ENCODE results near the gene CFAP20DC.
"Not testable (repeated sequence)": the region's sequence is repeated elsewhere in the genome, so short reads cannot be mapped to it uniquely, and the experiment has no call there.

CFAP20DC gene

GRCh38 chr3:58866079-58866478, 183.7 kb downstream of the CFAP20DC start:
- no peak for DNase-seq (ENCODE audit: low read depth)
- no peak for TF ChIP-seq CTCF (IDR thresholded peaks at IDR 0.05; ENCODE audit: low read length, missing control alignments)
- no peak overlapping the region for H3K4me3 ChIP-seq (replicated peaks; ENCODE audit: low read depth, low read length)

- DNase-seq (ENCODE audit: low read depth): no peak
- no peak for TF ChIP-seq CTCF (IDR thresholded peaks at IDR 0.05; ENCODE audit: low read length, missing control alignments)
- H3K4me3 ChIP-seq (replicated peaks; ENCODE audit: low read depth, low read length): no peak overlapping the region
These were observed 185.3 kb downstream of the CFAP20DC start for GRCh38 chr3:58864480-58864879.

- no peak for DNase-seq (ENCODE audit: low read depth)
- no peak for TF ChIP-seq CTCF (IDR thresholded peaks at IDR 0.05; ENCODE audit: low read length, missing control alignments)
- no peak overlapping the region for H3K4me3 ChIP-seq (replicated peaks; ENCODE audit: low read depth, low read length)
These were observed 186.6 kb downstream of the CFAP20DC start for GRCh38 chr3:58863206-58863605.

GRCh38 chr3:58861551-58861950, 188.3 kb downstream of the CFAP20DC start:
- TF ChIP-seq CTCF (IDR thresholded peaks at IDR 0.05; ENCODE audit: low read length, missing control alignments): no peak
- DNase-seq (ENCODE audit: low read depth): no peak
- H3K4me3 ChIP-seq (replicated peaks; ENCODE audit: low read depth, low read length): no peak overlapping the region

GRCh38 chr3:58858126-58858525, 191.7 kb downstream of the CFAP20DC start:
- TF ChIP-seq CTCF (IDR thresholded peaks at IDR 0.05; ENCODE audit: low read length, missing control alignments): no peak
- no peak for DNase-seq (ENCODE audit: low read depth)
- H3K4me3 ChIP-seq (replicated peaks; ENCODE audit: low read depth, low read length): no peak overlapping the region

- no peak for TF ChIP-seq CTCF (IDR thresholded peaks at IDR 0.05; ENCODE audit: low read length, missing control alignments)
- no peak overlapping the region for H3K4me3 ChIP-seq (replicated peaks; ENCODE audit: low read depth, low read length)
- DNase-seq (ENCODE audit: low read depth): no peak
These were observed 192.4 kb downstream of the CFAP20DC start for GRCh38 chr3:58857402-58857801.

GRCh38 chr3:58848826-58849225, 201.0 kb downstream of the CFAP20DC start:
- no peak for TF ChIP-seq CTCF (IDR thresholded peaks at IDR 0.05; ENCODE audit: low read length, missing control alignments)

GRCh38 chr3:58842050-58842747, 207.6 kb downstream of the CFAP20DC start:
- H3K4me3 ChIP-seq (replicated peaks; ENCODE audit: low read depth, low read length); DNase-seq (ENCODE audit: low read depth): not testable (repeated sequence)

More at GRCh38 chr3:58848826-58849225, 201.0 kb downstream of the CFAP20DC start:
- DNase-seq (ENCODE audit: low read depth): no peak
- no peak overlapping the region for H3K4me3 ChIP-seq (replicated peaks; ENCODE audit: low read depth, low read length)

All from fibroblast of pulmonary artery (primary cell).